NCI-H2107 treated with DMSO at 0.1 percent for 48 hours (cell line): ENCODE data around the gene RASA3.
"Not testable (repeated sequence)": the region's sequence is repeated elsewhere in the genome, so short reads cannot be mapped to it uniquely, and the experiment has no call there.

Experiments
- DNase-seq: peaks from one replicate; lab custom pipeline; 2025; ENCODE audit not compliant: unreplicated experiment; lab: John Stamatoyannopoulos, UW

RASA3 gene

DNA sequence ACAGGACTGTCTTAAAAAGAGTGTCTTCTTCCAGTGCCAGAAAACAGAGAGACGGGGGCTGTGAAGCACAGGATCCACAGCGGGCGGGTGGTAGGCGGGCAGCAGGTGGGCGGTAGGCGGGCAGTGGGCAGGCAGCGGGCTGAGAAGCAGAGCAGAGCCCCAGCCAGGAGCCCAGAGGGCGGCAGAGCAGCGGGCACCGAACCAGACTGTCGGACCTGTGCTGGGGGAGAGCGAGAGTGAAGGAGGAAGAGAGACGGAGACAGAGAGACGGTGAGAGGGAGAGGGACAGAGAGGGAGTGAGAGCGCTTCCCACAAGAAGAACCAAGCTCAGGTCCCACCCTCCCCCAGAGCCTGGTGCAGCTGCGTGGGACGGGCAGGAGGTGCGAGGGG, 30.3 kb downstream of the RASA3 start:
- DNase-seq, result no peak

GRCh38 chr13:114101358-114102130, 30.9 kb downstream of the RASA3 start:
- no peak for DNase-seq

DNA sequence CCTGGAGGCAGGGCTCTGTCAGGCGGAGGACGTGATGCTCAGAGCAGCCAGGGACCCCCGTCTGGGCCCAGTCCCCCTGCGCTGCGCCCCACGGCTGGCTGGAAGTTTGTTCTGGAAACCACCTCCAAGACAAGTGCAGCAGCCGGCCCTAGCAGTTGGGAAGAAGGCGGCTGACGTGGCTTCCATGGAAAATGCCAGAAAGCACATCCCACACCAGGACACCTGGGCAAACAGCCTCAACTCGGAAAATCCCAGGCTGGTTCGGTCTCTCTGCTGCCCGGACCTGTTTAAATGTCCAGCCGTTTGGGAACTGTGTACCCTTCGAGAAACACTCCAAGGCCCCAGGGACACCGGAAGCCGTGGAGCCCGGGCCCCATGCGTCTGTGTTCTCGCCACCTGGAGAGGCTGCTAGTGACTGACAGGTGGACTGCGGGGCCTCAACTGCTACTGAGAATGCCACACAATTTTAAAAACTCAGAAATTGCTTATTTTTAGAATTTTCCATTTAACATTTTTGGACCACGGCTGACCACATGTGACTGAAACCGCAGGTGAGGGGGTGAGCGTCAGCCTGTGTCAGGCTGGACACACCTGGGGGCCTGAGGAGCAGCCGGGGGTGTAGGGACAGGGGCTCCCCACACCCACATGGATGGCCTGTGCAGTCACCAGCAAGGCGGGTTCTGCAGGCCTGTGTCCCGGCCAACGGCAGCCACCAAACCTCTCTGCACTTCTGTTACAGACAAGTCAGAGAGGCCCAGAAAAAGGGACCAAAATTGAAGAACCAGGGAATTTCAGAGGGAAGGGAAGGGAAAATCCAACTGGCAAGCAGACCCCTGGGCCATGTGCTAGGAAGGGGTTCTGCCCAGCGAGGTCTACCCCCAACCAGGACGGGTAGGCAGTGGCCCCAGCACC, 31.7 kb downstream of the RASA3 start:
- DNase-seq, result no peak

DNA sequence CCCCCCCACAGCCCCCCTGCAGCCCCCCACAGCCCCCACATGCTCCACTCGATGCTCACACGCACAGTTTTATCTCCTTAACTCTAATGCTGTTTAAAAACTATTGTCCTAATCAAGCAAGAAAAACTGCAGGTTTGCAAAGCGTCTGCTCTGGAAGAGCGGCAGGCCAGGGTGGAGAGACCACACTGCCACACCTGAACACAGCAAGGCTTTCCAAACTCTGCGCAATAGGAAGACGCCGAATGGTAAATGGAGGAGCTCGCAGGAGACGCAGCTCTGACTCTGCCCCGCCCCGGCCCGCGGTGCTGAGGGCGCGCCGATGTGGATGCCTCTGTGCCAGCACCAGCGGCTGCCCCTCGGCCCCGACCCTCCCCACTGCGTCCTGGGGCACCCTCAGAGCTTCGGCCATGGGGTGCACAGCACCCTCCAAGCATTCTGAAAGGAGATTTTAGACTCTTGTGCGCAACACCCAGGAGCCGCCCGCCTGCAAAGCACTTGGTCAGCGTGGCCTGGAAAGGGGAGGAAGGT, 32.4 kb downstream of the RASA3 start:
- DNase-seq, result no peak

DNA sequence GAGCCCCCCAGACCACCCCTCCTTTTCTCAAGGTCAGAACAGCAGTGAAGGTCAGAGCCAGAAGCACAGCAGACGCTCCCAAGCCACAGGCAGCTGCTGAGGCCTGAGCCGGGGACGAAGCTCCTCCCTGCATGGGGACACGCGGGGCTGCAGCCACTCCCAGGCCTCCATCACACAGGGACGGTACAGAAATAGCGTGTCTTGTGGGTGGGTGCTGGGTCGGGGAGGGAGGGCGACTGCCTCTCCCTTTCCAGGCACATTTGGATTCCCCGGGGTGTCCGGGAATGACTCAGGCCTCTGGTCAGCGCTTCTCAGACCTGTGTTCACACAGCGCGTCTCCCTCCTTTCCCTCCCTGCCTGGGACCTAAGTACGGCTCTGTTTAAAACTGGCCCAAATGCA, 33.2 kb downstream of the RASA3 start:
- DNase-seq, result no peak

GRCh38 chr13:114098689-114099056, 33.8 kb downstream of the RASA3 start:
- DNase-seq, result not testable (repeated sequence)

DNA sequence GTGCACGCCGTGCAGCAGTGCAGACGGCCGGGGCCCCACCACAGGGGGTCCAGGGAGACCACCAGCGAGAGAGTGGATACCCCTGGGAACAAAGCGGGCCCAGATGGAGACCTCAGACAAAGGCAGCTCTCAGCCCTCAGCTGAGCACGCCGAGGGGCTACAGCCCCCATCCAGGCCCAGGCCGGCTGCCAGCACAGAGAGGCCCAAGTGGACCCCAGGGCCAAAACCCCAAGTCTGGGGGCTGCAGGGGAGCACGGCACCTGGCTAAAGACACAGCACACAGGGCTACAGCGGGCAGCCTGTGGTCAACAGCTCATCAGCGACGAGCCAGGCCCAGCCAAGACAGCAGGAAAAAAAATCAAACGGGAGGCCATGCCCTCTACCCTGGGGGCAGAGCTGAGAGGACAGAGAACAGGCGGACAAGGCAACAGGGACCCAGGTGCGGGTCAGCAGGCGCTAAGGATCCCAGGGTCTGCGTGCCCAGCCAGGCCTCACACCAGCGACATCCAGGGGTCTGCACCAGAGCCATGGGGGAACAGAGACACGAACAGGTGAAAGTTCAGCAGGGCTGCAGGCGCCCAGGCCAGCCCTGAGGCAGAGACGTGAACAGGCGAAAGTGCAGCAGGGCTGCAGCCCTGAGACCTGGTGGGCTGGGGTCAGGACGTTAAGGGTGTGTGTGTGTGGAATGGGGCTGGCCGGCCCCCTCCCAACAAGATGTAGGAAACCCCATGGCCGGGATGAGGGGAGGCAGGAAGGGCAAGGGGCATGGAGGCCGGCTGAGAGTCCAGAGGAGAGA, 34.3 kb downstream of the RASA3 start:
- DNase-seq, result no peak

GRCh38 chr13:114097212-114097892, 35.1 kb downstream of the RASA3 start:
- DNase-seq, result peak; percentile 55

DNA sequence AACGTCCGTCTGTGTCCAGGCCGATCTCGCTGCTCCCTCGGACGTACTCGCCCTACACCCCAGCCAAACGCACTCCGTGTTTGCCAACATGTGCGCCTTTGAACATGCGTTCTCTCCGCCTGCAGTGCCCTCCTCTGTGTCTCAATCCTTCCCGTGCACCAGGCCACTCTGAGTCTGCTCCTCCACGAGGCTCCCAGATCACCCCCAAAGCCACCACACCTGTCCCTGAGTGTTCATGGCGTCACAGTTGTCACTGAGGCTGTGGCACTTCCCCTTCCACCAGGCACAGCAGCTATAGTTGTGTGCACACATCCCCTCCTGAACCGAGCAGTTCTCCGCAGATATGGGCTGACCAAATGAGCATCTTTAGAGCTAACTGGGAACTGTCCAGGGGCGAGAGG, 35.6 kb downstream of the RASA3 start:
- no peak for DNase-seq

- no peak for DNase-seq
Measured at GRCh38 chr13:114096031-114096485, 36.4 kb downstream of the RASA3 start.

- no peak for DNase-seq
Measured at GRCh38 chr13:114095486-114095885, 36.9 kb downstream of the RASA3 start.

GRCh38 chr13:114093118-114093517, 39.3 kb downstream of the RASA3 start:
- no peak for DNase-seq

- no peak for DNase-seq
Measured at GRCh38 chr13:114092468-114092867, 40.0 kb downstream of the RASA3 start.

DNA sequence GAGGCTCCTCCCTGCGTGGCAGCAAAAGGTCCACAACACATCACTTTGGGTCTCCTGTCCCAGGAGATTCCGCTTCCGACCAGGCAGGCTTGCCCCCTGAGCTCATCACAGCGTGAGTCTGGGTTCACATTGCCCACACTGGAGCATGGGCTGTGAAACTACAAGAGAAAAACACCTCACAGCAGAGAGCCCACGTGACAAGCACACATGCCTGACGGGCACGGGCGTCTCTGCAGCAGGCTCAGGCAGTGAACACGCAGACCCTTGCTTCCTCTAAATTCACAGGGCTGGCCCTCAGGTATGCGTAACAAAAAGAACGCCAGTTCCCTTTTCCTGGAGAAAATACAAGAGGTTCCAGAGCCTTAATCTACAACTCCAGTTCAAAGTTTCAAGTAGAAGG, 41.9 kb downstream of the RASA3 start:
- DNase-seq, result no peak

- no peak for DNase-seq
Measured at GRCh38 chr13:114089751-114090400, 42.5 kb downstream of the RASA3 start.

DNA sequence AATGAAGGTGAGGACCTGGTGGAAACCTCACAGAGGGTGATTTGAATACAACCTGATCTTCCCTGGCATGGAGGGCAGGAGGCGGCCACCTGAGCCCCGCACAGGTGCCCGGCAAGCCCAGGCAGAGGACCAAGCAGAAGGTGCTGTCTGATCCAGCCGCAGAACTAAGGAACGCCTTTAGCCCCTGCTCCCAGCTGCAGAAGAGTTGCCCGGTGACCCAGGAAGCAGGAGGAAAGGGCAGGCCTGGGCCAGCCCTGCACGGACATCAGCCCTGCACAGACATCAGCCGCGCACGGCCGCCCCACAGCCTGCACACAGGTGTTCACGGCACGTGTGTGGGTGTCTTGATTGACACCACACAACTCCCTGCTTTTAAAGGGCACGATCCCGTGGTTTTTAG, 43.1 kb downstream of the RASA3 start:
- DNase-seq, result no peak

- no peak for DNase-seq
Measured at GRCh38 chr13:114088863-114089262, 43.6 kb downstream of the RASA3 start.

DNA sequence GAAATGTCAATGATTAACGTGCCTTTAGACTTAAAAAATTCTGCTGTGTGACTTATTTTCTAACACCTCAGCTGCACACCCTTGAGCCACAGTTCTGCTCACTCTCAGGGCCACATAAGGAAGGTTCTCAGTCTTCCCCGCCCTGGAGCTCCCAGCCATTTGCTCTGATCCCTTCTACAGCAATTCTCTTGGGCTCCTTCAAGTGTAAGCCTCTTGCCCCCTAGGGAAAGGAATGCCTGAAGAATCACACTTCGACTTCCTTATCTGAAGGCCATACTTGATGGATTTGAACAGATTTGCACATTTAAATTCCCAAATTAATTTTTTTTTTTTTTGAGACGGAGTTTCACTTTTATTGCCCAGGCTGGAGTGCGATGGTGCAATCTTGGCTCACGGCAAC, 44.2 kb downstream of the RASA3 start:
- no peak for DNase-seq

- no peak for DNase-seq
Measured at GRCh38 chr13:114087430-114087829, 45.0 kb downstream of the RASA3 start.
